Neuronal stem cell (in vitro differentiated cells): ENCODE results near the gene BPIFB2.

ENCODE experiments used
- DNase-seq: peaks from one replicate; pipeline ENCODE4 v3.0.0-alpha.2; 2013; ENCODE audit warnings: low spot score
- H2AFZ ChIP-seq: one replicate; pipeline ENCODE4 v1.6.1; 2013; ENCODE audit warnings: mild to moderate bottlenecking, low read length, inconsistent platforms
- H2AK5ac ChIP-seq: 2 replicates; pipeline ENCODE4 v1.6.1; 2013; ENCODE audit warnings: low read depth, mild to moderate bottlenecking, inconsistent platforms, low read length, moderate library complexity, mixed read lengths
- H2BK120ac ChIP-seq: 2 replicates; pipeline ENCODE4 v1.6.1; 2013; ENCODE audit warnings: low read depth, mild to moderate bottlenecking, inconsistent platforms, low read length, moderate library complexity, mixed read lengths
- H2BK12ac ChIP-seq: one replicate; pipeline ENCODE4 v1.6.1; 2013; ENCODE audit warnings: low read length, inconsistent platforms
- H2BK15ac ChIP-seq: 2 replicates; pipeline ENCODE4 v1.6.1; 2013; ENCODE audit warnings: mild to moderate bottlenecking, low read length, inconsistent platforms, mixed read lengths
- H2BK5ac ChIP-seq: one replicate; pipeline ENCODE4 v1.6.1; 2013; ENCODE audit warnings: inconsistent platforms, mild to moderate bottlenecking, low read length, moderate library complexity
- H3K14ac ChIP-seq: one replicate; pipeline ENCODE4 v1.6.1; 2013; ENCODE audit warnings: low read length, inconsistent platforms
- H3K18ac ChIP-seq: 2 replicates; pipeline ENCODE4 v1.6.1; 2013; ENCODE audit warnings: low read length, inconsistent platforms
- H3K23ac ChIP-seq: 2 replicates; pipeline ENCODE4 v1.6.1; 2013; ENCODE audit warnings: low read depth, mild to moderate bottlenecking, mixed read lengths, low read length, inconsistent platforms; ENCODE audit not compliant: poor library complexity
- H3K27ac ChIP-seq: replicated peaks from 3 replicates; pipeline ENCODE4 v1.5.1; 2013; ENCODE audit warnings: low read length, inconsistent platforms
- H3K27me3 ChIP-seq, 3 experiments: 2 replicates each; pipeline ENCODE4 v1.6.1; 2013; ENCODE audit warnings: low read length in 3 of 3, mild to moderate bottlenecking in 2 of 3, inconsistent platforms in 1 of 3, low read depth in 1 of 3, mixed read lengths in 1 of 3, moderate library complexity in 1 of 3; ENCODE audit not compliant: control insufficient read depth in 3 of 3, insufficient read depth in 3 of 3
- H3K36me3 ChIP-seq, 2 donors: replicated peaks in 1 of 2; 2 replicates each; pipeline ENCODE4 v1.6.1; 2013; ENCODE audit warnings: low read length in 2 of 2; ENCODE audit not compliant: control insufficient read depth in 2 of 2, insufficient read depth in 2 of 2
- H3K4ac ChIP-seq: 2 replicates; pipeline ENCODE4 v1.6.1; 2013; ENCODE audit warnings: inconsistent platforms, mild to moderate bottlenecking, low read length, moderate library complexity
- H3K4me1 ChIP-seq, 2 donors: 1 replicate in 1 of 2; 2 replicates in 1 of 2; pipeline ENCODE4 v1.6.1; 2013; ENCODE audit warnings: low read length in 2 of 2, low read depth in 1 of 2; ENCODE audit not compliant: control insufficient read depth in 2 of 2, insufficient read depth in 1 of 2
- H3K4me2 ChIP-seq: one replicate; pipeline ENCODE4 v1.6.1; 2013; ENCODE audit warnings: mild to moderate bottlenecking, low read length, inconsistent platforms; ENCODE audit not compliant: insufficient read depth, poor library complexity, severe bottlenecking
- H3K4me3 ChIP-seq, 2 donors: 2 replicates each; pipeline ENCODE4 v1.5.1; 2013; ENCODE audit warnings: low read length in 2 of 2, mild to moderate bottlenecking in 2 of 2, inconsistent platforms in 1 of 2, moderate library complexity in 1 of 2
- H3K79me1 ChIP-seq: one replicate; pipeline ENCODE4 v1.6.1; 2013; ENCODE audit warnings: low read depth, mild to moderate bottlenecking, inconsistent platforms, low read length, moderate library complexity
- H3K9ac ChIP-seq: one replicate; pipeline ENCODE4 v1.6.1; 2013; ENCODE audit warnings: mild to moderate bottlenecking, low read depth, low read length, inconsistent platforms; ENCODE audit not compliant: poor library complexity
- H3K9me3 ChIP-seq, 2 donors: replicated peaks in 1 of 2; 2 replicates each; pipeline versions ENCODE3 to v1.6.1; 2013; ENCODE audit warnings: low read length in 2 of 2, mild to moderate bottlenecking in 2 of 2, inconsistent platforms in 1 of 2, low read depth in 1 of 2, mixed read lengths in 1 of 2, moderate library complexity in 1 of 2; ENCODE audit not compliant: control insufficient read depth in 2 of 2, insufficient read depth in 1 of 2
- H4K8ac ChIP-seq: one replicate; pipeline ENCODE4 v1.6.1; 2013; ENCODE audit warnings: low read depth, mild to moderate bottlenecking, inconsistent platforms, low read length, moderate library complexity
- H4K91ac ChIP-seq: one replicate; pipeline ENCODE4 v1.6.1; 2013; ENCODE audit warnings: low read length, low read depth, mild to moderate bottlenecking, inconsistent platforms; ENCODE audit not compliant: poor library complexity
- WGBS, 2 donors: extraction: QIAGEN DNeasy Blood & Tissue Kit; methylation state at CpG; one replicate each; pipeline ENCODE4 v1.1.7; 2013; ENCODE audit warnings: missing lambda C conversion rate in 2 of 2, mixed read lengths in 1 of 2; ENCODE audit not compliant: insufficient read length in 2 of 2, insufficient replicate concordance in 1 of 2; ENCODE audit errors: extremely low coverage in 2 of 2; 5-methylcytosine and 5-hydroxymethylcytosine counted together

BPIFB2 gene

GRCh38 chr20:33054791-33055190 lies 47.3 kb downstream of the BPIFB2 start:
- WGBS, 2 donors = no CpG with 5 or more reads among the region's 2 CpGs
- H3K27ac ChIP-seq = no peak overlapping the region

GRCh38 chr20:33059136-33059535 lies 51.6 kb downstream of the BPIFB2 start:
- Histone ChIP-seq H2BK15ac (no peak overlapping the region), H3K27ac (no peak overlapping the region), H3K4me3 (no peak overlapping the region), H2BK12ac (no peak overlapping the region), H3K9ac (no peak overlapping the region), H2BK5ac (no peak overlapping the region), H4K91ac (no peak overlapping the region), H2AFZ (no peak overlapping the region), H3K36me3 (no peaks in the 10 kb centered on the region), H2BK120ac (no peak overlapping the region), H3K9me3 (no peaks in the 10 kb centered on the region), H3K4me1 (peaks cover 10 to 11% of the 10 kb centered on the region in 2 donors), H3K23ac (no peak overlapping the region), H3K18ac (no peak overlapping the region), H3K4ac (no peak overlapping the region), H2AK5ac (no peak overlapping the region), H3K4me2 (no peak overlapping the region), H3K27me3 (no peaks in the 10 kb centered on the region), H3K14ac (no peak overlapping the region), H4K8ac (no peak overlapping the region), H3K79me1 (no peaks in the 10 kb centered on the region)
- no peak for DNase-seq
- no CpG with 5 or more reads among the region's 7 CpGs for WGBS, 2 donors

More at GRCh38 chr20:33054791-33055190, 47.3 kb downstream of the BPIFB2 start:
- no peak for DNase-seq
- Histone ChIP-seq H3K18ac (no peak overlapping the region), H2BK12ac (no peak overlapping the region), H2AK5ac (no peak overlapping the region), H3K27me3 (no peaks in the 10 kb centered on the region), H3K14ac (no peak overlapping the region), H3K4me2 (no peak overlapping the region), H3K36me3 (no peaks in the 10 kb centered on the region), H3K23ac (no peak overlapping the region), H2BK15ac (no peak overlapping the region), H2AFZ (no peak overlapping the region), H2BK5ac (no peak overlapping the region), H3K9me3 (no peaks in the 10 kb centered on the region), H3K79me1 (no peaks in the 10 kb centered on the region), H4K8ac (no peak overlapping the region), H3K4me3 (no peak overlapping the region), H2BK120ac (no peak overlapping the region), H3K4ac (no peak overlapping the region), H3K4me1 (peaks cover 0 to 5% of the 10 kb centered on the region in 2 donors), H4K91ac (no peak overlapping the region), H3K9ac (peak overlapping the region; percentile 44)

- Histone ChIP-seq H2BK120ac (peak overlapping the region; percentile 35), H3K4me2 (no peak overlapping the region), H3K18ac (peak overlapping the region; percentile 61), H3K4ac (no peak overlapping the region), H2BK12ac (no peak overlapping the region), H2AK5ac (peak overlapping the region; percentile 24), H3K27ac (no peak overlapping the region), H4K91ac (no peak overlapping the region), H3K23ac (no peak overlapping the region), H3K14ac (no peak overlapping the region), H2BK15ac (no peak overlapping the region), H2AFZ (no peak overlapping the region), H2BK5ac (no peak overlapping the region), H3K27me3 (no peaks in the 10 kb centered on the region), H3K79me1 (no peaks in the 10 kb centered on the region), H3K9ac (no peak overlapping the region), H3K4me3 (no peak overlapping the region), H3K36me3 (no peaks in the 10 kb centered on the region), H3K9me3 (no peaks in the 10 kb centered on the region), H3K4me1 (peaks cover 10 to 11% of the 10 kb centered on the region in 2 donors), H4K8ac (no peak overlapping the region)
- WGBS, 2 donors = no CpG with 5 or more reads among the region's 22 CpGs
- DNase-seq = no peak
Measured at GRCh38 chr20:33059741-33060390, 52.4 kb downstream of the BPIFB2 start.

GRCh38 chr20:33061658-33062028 lies 54.1 kb downstream of the BPIFB2 start:
- DNase-seq = no peak
- Histone ChIP-seq H3K4me3 (no peak overlapping the region), H2BK15ac (no peak overlapping the region)

More at GRCh38 chr20:33061658-33062028, 54.1 kb downstream of the BPIFB2 start:
- Histone ChIP-seq H3K4ac (peak overlapping the region; percentile 23), H3K4me1 (peaks cover 10 to 11% of the 10 kb centered on the region in 2 donors), H3K9me3 (no peaks in the 10 kb centered on the region), H2BK120ac (no peak overlapping the region), H3K36me3 (no peaks in the 10 kb centered on the region), H4K91ac (no peak overlapping the region), H2BK12ac (peak overlapping the region; percentile 2), H3K23ac (no peak overlapping the region), H3K27me3 (no peaks in the 10 kb centered on the region), H4K8ac (no peak overlapping the region), H3K18ac (peak overlapping the region; percentile 3), H2BK5ac (no peak overlapping the region), H2AFZ (no peak overlapping the region), H3K9ac (no peak overlapping the region), H3K4me2 (no peak overlapping the region), H3K14ac (no peak overlapping the region), H2AK5ac (peak overlapping the region; percentile 76), H3K79me1 (no peaks in the 10 kb centered on the region), H3K27ac (no peak overlapping the region)
- WGBS, 2 donors = no CpG with 5 or more reads among the region's 14 CpGs
